Measurements from ENCODE around the gene ATP5PF. TPM values are rescaled to one million over a fixed set of nuclear protein-coding genes. Genes with fewer than 3 reads are reported as not detected.

Gene ATP5PF
- total and polyA plus RNA-seq, 2 donors (not counting 1 experiment from before 2014, with no cell fraction given): 36.6 to 58.3 TPM

DNA sequence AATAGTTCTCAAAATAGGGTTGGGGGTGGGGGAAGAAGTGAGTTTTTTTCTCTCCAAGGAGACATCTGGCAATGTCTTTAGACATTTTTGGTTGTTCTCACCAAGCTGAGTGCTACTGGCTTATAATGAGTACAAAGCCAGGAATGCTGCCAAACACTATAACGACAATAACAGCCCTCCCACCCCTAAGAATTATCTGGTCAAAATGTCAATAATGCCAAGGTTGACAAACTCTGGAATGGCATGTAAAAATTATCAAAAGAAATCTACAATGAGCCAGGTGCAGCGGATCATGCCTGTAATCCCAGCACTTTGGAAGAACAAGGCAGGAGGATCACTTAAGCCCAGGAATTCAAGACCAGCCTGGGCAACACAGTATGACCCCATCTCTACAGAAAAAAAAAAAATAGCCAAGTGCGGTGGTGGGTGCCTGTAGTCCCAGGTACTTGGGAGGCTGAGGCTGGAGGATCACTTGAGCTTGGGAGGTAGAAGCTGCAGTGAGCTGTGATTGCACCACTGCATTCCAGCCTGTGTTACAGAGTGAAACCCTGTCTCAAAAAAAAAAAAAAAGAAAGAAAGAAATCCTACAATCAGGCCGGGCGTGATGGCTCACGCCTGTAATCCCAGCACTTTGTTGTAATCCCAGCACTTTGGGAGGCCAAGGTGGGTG, 2.5 kb downstream of the ATP5PF start:
- Histone ChIP-seq H3K4me1 (ENCODE audit: control insufficient read depth in 2 of 2, insufficient read depth in 2 of 2, low read length in 2 of 2) (peaks cover 19 to 27% of the 10 kb centered on the region in 2 donors), H4K20me1 (ENCODE audit: control insufficient read depth, insufficient read depth, low read length, poor library complexity, severe bottlenecking) (peaks cover 18% of the 10 kb centered on the region), H3K79me2 (ENCODE audit: control insufficient read depth, insufficient read depth, low read length) (peaks cover 75% of the 10 kb centered on the region), H3K9ac (ENCODE audit: low read length) (no peak overlapping the region), H3K36me3 (replicated peaks in 1 of 2; ENCODE audit: control extremely low read depth in 1 of 2, control insufficient read depth in 1 of 2, extremely low read depth in 1 of 2, insufficient read depth in 2 of 2, low read length in 1 of 2) (peaks cover 15 to 30% of the 10 kb centered on the region in 2 experiments), H3K9me3 (ENCODE audit: control extremely low read depth in 1 of 3, control insufficient read depth in 2 of 3, insufficient read depth in 1 of 3, low read length in 2 of 3) (no peaks in the 10 kb centered on the region), H2AFZ (ENCODE audit: insufficient read depth, low read depth, low read length, poor library complexity, severe bottlenecking) (no peak overlapping the region), H3K27me3 (replicated peaks in 1 of 4; ENCODE audit: control extremely low read depth in 1 of 4, control insufficient read depth in 3 of 4, insufficient read depth in 4 of 4, low read length in 3 of 4) (no peaks in the 10 kb centered on the region), H3K4me2 (replicated peaks; ENCODE audit: low read depth, low read length, poor library complexity, severe bottlenecking) (no peak overlapping the region), H3K27ac (ENCODE audit: low read length in 2 of 2) (no peak overlapping the region), H3K4me3 (ENCODE audit: control extremely low read depth in 1 of 5, extremely low read depth in 1 of 5, insufficient read depth in 1 of 5, low read depth in 2 of 5, low read length in 4 of 5) (no peak overlapping the region)
- ChIA-PET CTCF (interaction anchor here (0.6 kb wide), 1 partner anchor 311 kb away, joined by 3 read pairs; no protein-coding TSS in a partner anchor), POLR2A (no interaction called here)
- Mint-ChIP-seq H3K4me3 (no peak overlapping the region), H3K4me1 (peaks cover 32% of the 10 kb centered on the region), H3K27me3 (no peaks in the 10 kb centered on the region), H3K9me3 (ENCODE audit: insufficient read depth) (no peaks in the 10 kb centered on the region), H3K27ac (no peak overlapping the region)
- no CpG with 5 or more reads among the region's 6 CpGs for WGBS (ENCODE audit: insufficient coverage)
- no peak for DNase-seq
- no peak for ATAC-seq (ENCODE audit: low read depth)
- TF ChIP-seq, protein P1, sequence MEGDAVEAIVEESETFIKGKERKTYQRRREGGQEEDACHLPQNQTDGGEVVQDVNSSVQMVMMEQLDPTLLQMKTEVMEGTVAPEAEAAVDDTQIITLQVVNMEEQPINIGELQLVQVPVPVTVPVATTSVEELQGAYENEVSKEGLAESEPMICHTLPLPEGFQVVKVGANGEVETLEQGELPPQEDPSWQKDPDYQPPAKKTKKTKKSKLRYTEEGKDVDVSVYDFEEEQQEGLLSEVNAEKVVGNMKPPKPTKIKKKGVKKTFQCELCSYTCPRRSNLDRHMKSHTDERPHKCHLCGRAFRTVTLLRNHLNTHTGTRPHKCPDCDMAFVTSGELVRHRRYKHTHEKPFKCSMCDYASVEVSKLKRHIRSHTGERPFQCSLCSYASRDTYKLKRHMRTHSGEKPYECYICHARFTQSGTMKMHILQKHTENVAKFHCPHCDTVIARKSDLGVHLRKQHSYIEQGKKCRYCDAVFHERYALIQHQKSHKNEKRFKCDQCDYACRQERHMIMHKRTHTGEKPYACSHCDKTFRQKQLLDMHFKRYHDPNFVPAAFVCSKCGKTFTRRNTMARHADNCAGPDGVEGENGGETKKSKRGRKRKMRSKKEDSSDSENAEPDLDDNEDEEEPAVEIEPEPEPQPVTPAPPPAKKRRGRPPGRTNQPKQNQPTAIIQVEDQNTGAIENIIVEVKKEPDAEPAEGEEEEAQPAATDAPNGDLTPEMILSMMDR (IDR thresholded peaks at IDR 0.05): no peak
- TF ChIP-seq EZH2 (IDR thresholded peaks at IDR 0.05; ENCODE audit: borderline replicate concordance, insufficient read depth, low read depth, low read length, poor library complexity, severe bottlenecking): no peak
- intact Hi-C loops (cut with micrococcal nuclease): loop anchor here (5.0 to 10.0 kb wide), 3 partner anchors 235 to 433 kb away; no protein-coding TSS in a partner anchor

DNA sequence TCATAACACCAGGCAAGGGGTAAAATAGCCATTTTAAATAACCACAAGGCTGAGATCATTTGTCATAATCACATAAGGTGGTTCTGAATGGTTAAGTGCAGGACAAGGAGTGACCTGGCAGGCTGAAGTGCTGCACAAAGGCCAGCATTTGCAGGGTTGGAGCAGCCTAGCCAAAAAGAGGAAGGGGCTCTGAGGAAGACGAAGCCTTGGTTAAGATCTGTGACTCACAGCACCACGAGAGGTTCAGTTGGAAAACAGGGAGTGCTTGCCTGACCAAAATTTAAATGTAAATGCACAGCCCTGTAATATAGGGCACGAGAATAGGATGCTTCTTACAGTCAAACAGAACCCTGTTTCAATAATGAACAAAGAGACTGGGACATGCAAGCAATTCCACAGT, 12.1 kb downstream of the ATP5PF start:
- no peak overlapping the region for H3K4me2 ChIP-seq (replicated peaks; ENCODE audit: low read depth, low read length, poor library complexity, severe bottlenecking)
- H3K9me3 ChIP-seq (ENCODE audit: control extremely low read depth in 1 of 3, control insufficient read depth in 2 of 3, insufficient read depth in 1 of 3, low read length in 2 of 3): no peaks in the 10 kb centered on the region
- DNase-seq (no peak), ATAC-seq (ENCODE audit: low read depth) (no peak)
- ChIA-PET POLR2A (no interaction called here), CTCF (no interaction called here)
- 54% methylated on average over 2 of the region's 3 CpGs for WGBS (ENCODE audit: insufficient coverage)
- Mint-ChIP-seq H3K27me3 (no peaks in the 10 kb centered on the region), H3K9me3 (ENCODE audit: insufficient read depth) (no peaks in the 10 kb centered on the region), H3K4me3 (no peak overlapping the region), H3K27ac (no peak overlapping the region), H3K4me1 (no peaks in the 10 kb centered on the region)
- no peak overlapping the region for H3K27ac ChIP-seq (ENCODE audit: low read length in 2 of 2)
- peaks cover 6% of the 10 kb centered on the region for H4K20me1 ChIP-seq (ENCODE audit: control insufficient read depth, insufficient read depth, low read length, poor library complexity, severe bottlenecking)
- TF ChIP-seq, protein P1 (IDR thresholded peaks at IDR 0.05): no peak
- TF ChIP-seq EZH2 (IDR thresholded peaks at IDR 0.05; ENCODE audit: borderline replicate concordance, insufficient read depth, low read depth, low read length, poor library complexity, severe bottlenecking): no peak
- intact Hi-C loops (cut with micrococcal nuclease): no loop called here
- H3K9ac ChIP-seq (ENCODE audit: low read length): no peak overlapping the region
- H3K4me1 ChIP-seq (ENCODE audit: control insufficient read depth in 2 of 2, insufficient read depth in 2 of 2, low read length in 2 of 2): no peaks in the 10 kb centered on the region
- peaks cover 4 to 50% of the 10 kb centered on the region in 2 experiments for H3K36me3 ChIP-seq (replicated peaks in 1 of 2; ENCODE audit: control extremely low read depth in 1 of 2, control insufficient read depth in 1 of 2, extremely low read depth in 1 of 2, insufficient read depth in 2 of 2, low read length in 1 of 2)
- H3K79me2 ChIP-seq (ENCODE audit: control insufficient read depth, insufficient read depth, low read length): no peaks in the 10 kb centered on the region
- no peak overlapping the region for H2AFZ ChIP-seq (ENCODE audit: insufficient read depth, low read depth, low read length, poor library complexity, severe bottlenecking)
- H3K27me3 ChIP-seq (replicated peaks in 1 of 4; ENCODE audit: control extremely low read depth in 1 of 4, control insufficient read depth in 3 of 4, insufficient read depth in 4 of 4, low read length in 3 of 4): no peaks in the 10 kb centered on the region
- no peak overlapping the region for H3K4me3 ChIP-seq (ENCODE audit: control extremely low read depth in 1 of 5, extremely low read depth in 1 of 5, insufficient read depth in 1 of 5, low read depth in 2 of 5, low read length in 4 of 5)
